Neural cell (in vitro differentiated cells): ENCODE data around the gene ACRV1. TPM values are rescaled to one million over a fixed set of nuclear protein-coding genes. Genes with fewer than 3 reads are reported as not detected.

Experiments used
- H2AFZ ChIP-seq: fragments of 200-600, 300-800 bp; sonication (generic), shearing (Covaris generic); 2 replicates; pipeline ENCODE4 v1.6.0; 2014; ENCODE audit warnings: low read depth, mild to moderate bottlenecking, antibody characterized with exemption, low read length, moderate library complexity
- H3F3A ChIP-seq: fragments of 200-600 bp; shearing (Covaris generic); 2 replicates; pipeline ENCODE4 v1.6.1; 2016; ENCODE audit warnings: mild to moderate bottlenecking, moderate library complexity, mixed read lengths, antibody characterized with exemption, low read length; ENCODE audit not compliant: insufficient read depth, poor library complexity, severe bottlenecking
- H3K27ac ChIP-seq: fragments of 200-600, 300-800 bp; sonication (generic), shearing (Covaris generic); 2 replicates; pipeline ENCODE4 v1.5.1; 2014; ENCODE audit warnings: mild to moderate bottlenecking, low read length, moderate library complexity
- H3K27me3 ChIP-seq: fragments of 300-800, 200-600 bp; sonication (generic), shearing (Covaris generic); 2 replicates; pipeline ENCODE4 v1.6.0; 2014; ENCODE audit warnings: mild to moderate bottlenecking, low read depth, low read length, moderate library complexity; ENCODE audit not compliant: insufficient read depth
- H3K36me3 ChIP-seq: fragments of 300-800, 200-600 bp; sonication (generic), shearing (Covaris generic); 2 replicates; pipeline ENCODE4 v1.5.1; 2014; ENCODE audit warnings: mild to moderate bottlenecking, antibody characterized with exemption, low read length, moderate library complexity; ENCODE audit not compliant: insufficient read depth
- H3K4me2 ChIP-seq: fragments of 300-800, 200-600 bp; sonication (generic), shearing (Covaris generic); 2 replicates; pipeline ENCODE4 v1.6.0; 2014; ENCODE audit warnings: mild to moderate bottlenecking, low read length
- H3K4me3 ChIP-seq: fragments of 300-800, 200-600 bp; sonication (generic), shearing (Covaris generic); 2 replicates; pipeline ENCODE4 v1.5.1; 2014; ENCODE audit warnings: mild to moderate bottlenecking, low read length, moderate library complexity
- H3K79me2 ChIP-seq: fragments of 200-600 bp; shearing (Covaris generic); replicated peaks from 2 replicates; pipeline ENCODE4 v1.6.0; 2014; ENCODE audit warnings: mild to moderate bottlenecking, low read length, moderate library complexity; ENCODE audit not compliant: insufficient read depth
- H3K9ac ChIP-seq: fragments of 300-800, 200-600 bp; sonication (generic), shearing (Covaris generic); 2 replicates; pipeline ENCODE4 v1.6.1; 2016; ENCODE audit warnings: mild to moderate bottlenecking, low read length, mixed read lengths
- H3K9me2 ChIP-seq: fragments of 200-600 bp; shearing (Covaris generic); 2 replicates; pipeline ENCODE4 v1.6.1; 2016; ENCODE audit warnings: mild to moderate bottlenecking, low read length, mixed read lengths; ENCODE audit not compliant: insufficient read depth
- H3K9me3 ChIP-seq: fragments of 200-600, 300-800 bp; sonication (generic), shearing (Covaris generic); 2 replicates; pipeline ENCODE4 v1.6.1; 2016; ENCODE audit warnings: mild to moderate bottlenecking, mixed run types, low read length, moderate library complexity, mixed read lengths
- H4K20me1 ChIP-seq: fragments of 200-600 bp; shearing (Covaris generic); 2 replicates; pipeline ENCODE4 v1.6.1; 2016; ENCODE audit warnings: mild to moderate bottlenecking, mixed run types; ENCODE audit not compliant: insufficient read depth
- CTCF ChIP-seq: fragments of 450-650 bp; IDR thresholded peaks from 2 replicates; pipeline ENCODE4 v1.5.1; 2014; ENCODE audit warnings: antibody characterized with exemption, mild to moderate bottlenecking, moderate library complexity; ENCODE audit not compliant: poor library complexity, severe bottlenecking
- EP300 ChIP-seq: fragments of 450-650 bp; conservative IDR thresholded peaks from 2 replicates; pipeline ENCODE4 v1.6.1; 2014; ENCODE audit warnings: antibody characterized with exemption, mild to moderate bottlenecking, moderate library complexity; ENCODE audit not compliant: poor library complexity, severe bottlenecking
- EZH2 ChIP-seq: fragments of 200-600, 300-800 bp; shearing (Covaris generic), sonication (generic); IDR thresholded peaks from 2 replicates; pipeline ENCODE4 v1.6.1; 2014; ENCODE audit warnings: antibody characterized with exemption, low read length, borderline replicate concordance, mild to moderate bottlenecking; ENCODE audit not compliant: insufficient read depth, poor library complexity, severe bottlenecking
- MXI1 ChIP-seq: fragments of 450-650 bp; conservative IDR thresholded peaks from 2 replicates; pipeline ENCODE4 v1.6.1; 2014; ENCODE audit warnings: antibody characterized with exemption, mild to moderate bottlenecking; ENCODE audit not compliant: poor library complexity, severe bottlenecking
- POLR2AphosphoS5 ChIP-seq: IDR thresholded peaks from 2 replicates; pipeline ENCODE4 v1.6.1; 2012
- RAD21 ChIP-seq: fragments of 450-650 bp; conservative IDR thresholded peaks from 2 replicates; pipeline ENCODE4 v1.6.1; 2014; ENCODE audit warnings: antibody characterized with exemption, mild to moderate bottlenecking, moderate library complexity
- REST ChIP-seq: IDR thresholded peaks from 2 replicates; pipeline ENCODE4 v1.6.1; 2012; ENCODE audit warnings: borderline replicate concordance
- SMC3 ChIP-seq: fragments of 450-650 bp; conservative IDR thresholded peaks from 2 replicates; pipeline ENCODE4 v1.6.1; 2014; ENCODE audit warnings: antibody characterized with exemption, mild to moderate bottlenecking, moderate library complexity; ENCODE audit not compliant: poor library complexity
- TAF1 ChIP-seq: IDR thresholded peaks from 2 replicates; pipeline ENCODE4 v1.6.1; 2012; ENCODE audit warnings: low read depth
- polyA plus RNA-seq: library from polyadenylated mRNA; depleted of rRNA; stranded (reverse); fragments of >200 nt; gene quantifications from 2 replicates; pipeline ENCODE4 v1.2.3, GENCODE V29; 2014

ACRV1 gene
- polyA plus RNA-seq, 1 donor from 2014 or later, result 0.52 TPM

- Histone ChIP-seq H3K79me2 (no peaks in the 10 kb centered on the region), H3K4me3 (no peak overlapping the region), H3K4me2 (no peak overlapping the region), H3K9me2 (no peaks in the 10 kb centered on the region), H3K27ac (no peak overlapping the region), H3K36me3 (no peaks in the 10 kb centered on the region), H2AFZ (no peak overlapping the region), H3K9ac (no peak overlapping the region), H3F3A (no peaks in the 10 kb centered on the region), H3K27me3 (no peaks in the 10 kb centered on the region), H3K9me3 (no peaks in the 10 kb centered on the region), H4K20me1 (no peaks in the 10 kb centered on the region)
- no peak for TF ChIP-seq POLR2AphosphoS5
- TF ChIP-seq EP300, result no peak
- no peak for TF ChIP-seq RAD21
- no peak for TF ChIP-seq REST
- TF ChIP-seq EZH2, result no peak
- TF ChIP-seq TAF1, result no peak
Observed at GRCh38 chr11:125649465-125650166, 31.0 kb downstream of the ACRV1 start.

- TF ChIP-seq TAF1, result no peak
- no peak for TF ChIP-seq SMC3
- no peak for TF ChIP-seq POLR2AphosphoS5
- TF ChIP-seq EZH2, result no peak
- no peak for TF ChIP-seq EP300
- no peaks in the 10 kb centered on the region for H4K20me1 ChIP-seq
- no peaks in the 10 kb centered on the region for H3K79me2 ChIP-seq
- H3K4me3 ChIP-seq, result no peak overlapping the region
- no peak overlapping the region for H3K4me2 ChIP-seq
- H3K27me3 ChIP-seq, result no peaks in the 10 kb centered on the region
- H3K9ac ChIP-seq, result no peak overlapping the region
- H3K36me3 ChIP-seq, result no peaks in the 10 kb centered on the region
- H3F3A ChIP-seq, result no peaks in the 10 kb centered on the region
- H2AFZ ChIP-seq, result no peak overlapping the region
- H3K9me3 ChIP-seq, result no peaks in the 10 kb centered on the region
- no peak overlapping the region for H3K27ac ChIP-seq
- no peaks in the 10 kb centered on the region for H3K9me2 ChIP-seq
Observed at GRCh38 chr11:125645871-125646270, 34.8 kb downstream of the ACRV1 start.

GRCh38 chr11:125638315-125638714, 42.3 kb downstream of the ACRV1 start:
- Histone ChIP-seq H3F3A (no peaks in the 10 kb centered on the region), H3K79me2 (no peaks in the 10 kb centered on the region), H3K9ac (no peak overlapping the region), H2AFZ (no peak overlapping the region), H4K20me1 (no peaks in the 10 kb centered on the region), H3K36me3 (no peaks in the 10 kb centered on the region), H3K9me3 (no peaks in the 10 kb centered on the region), H3K27me3 (no peaks in the 10 kb centered on the region), H3K4me3 (no peak overlapping the region), H3K27ac (no peak overlapping the region), H3K4me2 (no peak overlapping the region), H3K9me2 (no peaks in the 10 kb centered on the region)
- TF ChIP-seq RAD21 (no peak), POLR2AphosphoS5 (no peak), REST (no peak), EZH2 (no peak), SMC3 (no peak), CTCF (no peak), MXI1 (no peak), EP300 (no peak), TAF1 (no peak)
